Activated naive CD8-positive, alpha-beta T cell treated with anti-CD3 and anti-CD28 coated beads, Interleukin-2, amount 10 ng/mL, durations not matched to agents 7 days and 5 days (primary cell): Measurements from ENCODE around the gene LTBP4. TPM values are rescaled to one million over a fixed set of nuclear protein-coding genes. Genes with fewer than 3 reads are reported as not detected.
A peak's percentile ranks its signal among the peaks of the same experiment; 100 is the strongest.
"Not testable (repeated sequence)": the region's sequence is repeated elsewhere in the genome, so short reads cannot be mapped to it uniquely, and the experiment has no call there.

Source experiments
- ATAC-seq: fragments of 150-1000 bp; cut with Tn5 transposase; one replicate; pipeline ENCODE4 v1.10.0; 2021; ENCODE audit warnings: low read depth, moderate library complexity
- POLR2A ChIA-PET: fragments of 350-600 bp; sonication (Branson Sonifier 250); formaldehyde crosslinking; loops from one replicate; lab custom pipeline; 2021; ENCODE audit warnings: antibody characterized with exemption; lab: Charles Lee
- DNase-seq: peaks from one replicate; pipeline ENCODE4 v3.0.0; 2021
- H3K27ac Mint-ChIP-seq: one replicate; pipeline ENCODE4 v1.8.0; 2022; ENCODE audit warnings: mild to moderate bottlenecking, mixed read lengths
- H3K27me3 Mint-ChIP-seq: one replicate; pipeline ENCODE4 v1.8.0; 2022; ENCODE audit warnings: mild to moderate bottlenecking, moderate library complexity, mixed read lengths
- H3K36me3 Mint-ChIP-seq: one replicate; pipeline ENCODE4 v1.8.0; 2021; ENCODE audit warnings: mild to moderate bottlenecking, mixed read lengths
- H3K4me1 Mint-ChIP-seq: one replicate; pipeline ENCODE4 v1.8.0; 2021; ENCODE audit warnings: mixed read lengths
- H3K4me3 Mint-ChIP-seq: one replicate; pipeline ENCODE4 v1.8.0; 2022; ENCODE audit warnings: mild to moderate bottlenecking, moderate library complexity, mixed read lengths
- H3K9me3 Mint-ChIP-seq: one replicate; pipeline ENCODE4 v1.8.0; 2021; ENCODE audit warnings: mixed read lengths
- total RNA-seq, 2 experiments: library from RNA; stranded (reverse); gene quantifications; one replicate each; pipeline ENCODE4 v1.2.3, GENCODE V29; 2021

The LTBP4 gene
- total RNA-seq: 10 to 100 TPM; 83.3 to 94.0 TPM

- no peaks in the 10 kb centered on the region for H3K36me3 Mint-ChIP-seq
- H3K4me1 Mint-ChIP-seq: peaks cover 46% of the 10 kb centered on the region
- peaks cover 54% of the 10 kb centered on the region for H3K27me3 Mint-ChIP-seq
- no peak for ATAC-seq
- no peaks in the 10 kb centered on the region for H3K9me3 Mint-ChIP-seq
- POLR2A ChIA-PET: interaction anchor here (0.5 to 0.7 kb wide), 2 partner anchors 12 to 45 kb away, joined by 3 read pairs; no protein-coding TSS in a partner anchor
- peak; percentile 62 for DNase-seq
- peak within 1 kb of the TSS; percentile 53 for H3K4me3 Mint-ChIP-seq
- no peak within 1 kb of the TSS for H3K27ac Mint-ChIP-seq
Observed at GRCh38 chr19:40601134-40601974, at the start of gene LTBP4. Gene LTBP4 (plus strand): TSS chr19:40601369. CDS start chr19:40601388, 19 bp downstream.

- ATAC-seq (no peak), DNase-seq (no peak)
- Mint-ChIP-seq H3K27me3 (peaks cover 59% of the 10 kb centered on the region), H3K27ac (no peak overlapping the region), H3K9me3 (no peaks in the 10 kb centered on the region), H3K4me1 (peaks cover 2% of the 10 kb centered on the region), H3K4me3 (no peak overlapping the region), H3K36me3 (no peaks in the 10 kb centered on the region)
- POLR2A ChIA-PET: interaction anchor here (0.6 kb wide), 1 partner anchor 82 kb away, joined by 3 read pairs; no protein-coding TSS in a partner anchor
Observed at GRCh38 chr19:40552848-40553247, 48.3 kb upstream of the LTBP4 start.

- Mint-ChIP-seq H3K36me3 (no peaks in the 10 kb centered on the region), H3K27ac (no peak overlapping the region), H3K4me1 (no peaks in the 10 kb centered on the region), H3K9me3 (no peaks in the 10 kb centered on the region), H3K4me3 (no peak overlapping the region), H3K27me3 (peaks cover 50% of the 10 kb centered on the region)
- ATAC-seq: no peak
- no peak for DNase-seq
- POLR2A ChIA-PET: no interaction called here
Observed at GRCh38 chr19:40553885-40554857, 47.0 kb upstream of the LTBP4 start.

GRCh38 chr19:40555978-40556689, 45.0 kb upstream of the LTBP4 start:
- no peak for DNase-seq
- no peak overlapping the region for H3K4me3 Mint-ChIP-seq
- ATAC-seq: no peak
- H3K36me3 Mint-ChIP-seq: no peaks in the 10 kb centered on the region
- H3K9me3 Mint-ChIP-seq: no peaks in the 10 kb centered on the region
- H3K27me3 Mint-ChIP-seq: peaks cover 48% of the 10 kb centered on the region
- peaks cover 2% of the 10 kb centered on the region for H3K4me1 Mint-ChIP-seq
- H3K27ac Mint-ChIP-seq: no peak overlapping the region
- POLR2A ChIA-PET: interaction anchor here (0.7 kb wide), 2 partner anchors 105 to 1119 kb away, joined by 3 to 4 read pairs; no protein-coding TSS in a partner anchor

GRCh38 chr19:40556953-40557530, 44.1 kb upstream of the LTBP4 start:
- POLR2A ChIA-PET: no interaction called here
- DNase-seq: no peak
- H3K36me3 Mint-ChIP-seq: no peaks in the 10 kb centered on the region
- ATAC-seq: no peak
- peaks cover 54% of the 10 kb centered on the region for H3K27me3 Mint-ChIP-seq
- no peaks in the 10 kb centered on the region for H3K9me3 Mint-ChIP-seq
- no peak overlapping the region for H3K27ac Mint-ChIP-seq
- H3K4me1 Mint-ChIP-seq: peaks cover 5% of the 10 kb centered on the region
- H3K4me3 Mint-ChIP-seq: no peak overlapping the region

- peaks cover 6% of the 10 kb centered on the region for H3K4me1 Mint-ChIP-seq
- H3K27ac Mint-ChIP-seq: no peak overlapping the region
- POLR2A ChIA-PET: no interaction called here
- DNase-seq: no peak
- H3K9me3 Mint-ChIP-seq: no peaks in the 10 kb centered on the region
- peaks cover 44% of the 10 kb centered on the region for H3K27me3 Mint-ChIP-seq
- no peak for ATAC-seq
- H3K4me3 Mint-ChIP-seq: no peak overlapping the region
- H3K36me3 Mint-ChIP-seq: no peaks in the 10 kb centered on the region
Observed at GRCh38 chr19:40559394-40559793, 41.8 kb upstream of the LTBP4 start.

- Mint-ChIP-seq H3K4me3 (no peak overlapping the region), H3K9me3 (no peaks in the 10 kb centered on the region), H3K27ac (no peak overlapping the region), H3K27me3 (peaks cover 38% of the 10 kb centered on the region), H3K4me1 (peaks cover 6% of the 10 kb centered on the region), H3K36me3 (no peaks in the 10 kb centered on the region)
- DNase-seq (no peak), ATAC-seq (no peak)
- POLR2A ChIA-PET: interaction anchor here (0.6 kb wide), 1 partner anchor 10 kb away, joined by 3 read pairs; no protein-coding TSS in a partner anchor
Observed at GRCh38 chr19:40560092-40560507, 41.1 kb upstream of the LTBP4 start.

GRCh38 chr19:40561947-40562346, 39.2 kb upstream of the LTBP4 start:
- POLR2A ChIA-PET: interaction anchor here (0.7 kb wide), 1 partner anchor 25 kb away, joined by 4 read pairs; no protein-coding TSS in a partner anchor
- Mint-ChIP-seq H3K27ac (no peak overlapping the region), H3K4me1 (peaks cover 6% of the 10 kb centered on the region), H3K27me3 (peaks cover 38% of the 10 kb centered on the region), H3K4me3 (no peak overlapping the region), H3K36me3 (no peaks in the 10 kb centered on the region), H3K9me3 (no peaks in the 10 kb centered on the region)
- no peak for DNase-seq
- peak; percentile 26 for ATAC-seq

GRCh38 chr19:40564535-40564934, 36.6 kb upstream of the LTBP4 start:
- H3K4me1 Mint-ChIP-seq, POLR2A ChIA-PET, H3K4me3 Mint-ChIP-seq, DNase-seq, ATAC-seq, H3K36me3 Mint-ChIP-seq, H3K27ac Mint-ChIP-seq, H3K9me3 Mint-ChIP-seq: not testable (repeated sequence)
- H3K27me3 Mint-ChIP-seq: peaks cover 53% of the 10 kb centered on the region

- no peak overlapping the region for H3K4me3 Mint-ChIP-seq
- no peak for ATAC-seq
- POLR2A ChIA-PET: no interaction called here
- H3K27ac Mint-ChIP-seq: no peak overlapping the region
- DNase-seq: no peak
- no peaks in the 10 kb centered on the region for H3K9me3 Mint-ChIP-seq
- H3K36me3 Mint-ChIP-seq: no peaks in the 10 kb centered on the region
- peaks cover 9% of the 10 kb centered on the region for H3K4me1 Mint-ChIP-seq
- peaks cover 51% of the 10 kb centered on the region for H3K27me3 Mint-ChIP-seq
Observed at GRCh38 chr19:40565355-40565754, 35.8 kb upstream of the LTBP4 start.

GRCh38 chr19:40565910-40566495, 35.2 kb upstream of the LTBP4 start:
- Mint-ChIP-seq H3K27ac (no peak overlapping the region), H3K27me3 (peaks cover 51% of the 10 kb centered on the region), H3K36me3 (no peaks in the 10 kb centered on the region), H3K9me3 (no peaks in the 10 kb centered on the region), H3K4me3 (no peak overlapping the region), H3K4me1 (peaks cover 12% of the 10 kb centered on the region)
- POLR2A ChIA-PET: no interaction called here
- no peak for ATAC-seq
- DNase-seq: no peak
